Epithelial cell of prostate (primary cell): ENCODE measurements around the gene CCDC33.
"Not testable (repeated sequence)": the region's sequence is repeated elsewhere in the genome, so short reads cannot be mapped to it uniquely, and the experiment has no call there.

ENCODE experiments used
- DNase-seq: peaks from one replicate; pipeline ENCODE4 v3.0.0-alpha.2; 2011; ENCODE audit warnings: low read depth, low spot score
- H3K27ac ChIP-seq: fragments of 450-650 bp; 2 replicates; pipeline ENCODE4 v1.5.1; 2017; ENCODE audit warnings: mild to moderate bottlenecking

CCDC33 gene

GRCh38 chr15:74350295-74351275, 114.5 kb downstream of the CCDC33 start:
- H3K27ac ChIP-seq, result no peak overlapping the region
- DNase-seq, result no peak

DNA sequence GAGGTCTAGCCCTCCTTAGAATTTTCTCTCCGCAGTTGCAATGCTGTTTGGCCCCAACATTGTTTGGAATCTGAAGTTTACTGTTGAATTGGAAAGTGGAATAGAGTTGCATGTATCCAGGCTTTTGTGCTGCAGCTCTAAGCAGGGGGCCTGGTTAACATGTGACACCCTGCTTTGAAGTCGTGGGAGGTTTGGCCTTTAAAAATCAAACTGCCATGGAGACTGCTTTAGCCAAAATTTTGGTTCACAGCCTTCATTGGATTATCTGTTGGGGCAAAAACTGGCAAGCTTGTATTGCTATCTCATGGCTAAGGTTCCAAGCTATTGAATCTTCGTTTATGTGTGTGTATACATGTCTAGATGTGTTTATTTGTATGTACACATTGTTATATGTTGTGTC, 115.5 kb downstream of the CCDC33 start:
- no peak for DNase-seq
- H3K27ac ChIP-seq, result no peak overlapping the region

DNA sequence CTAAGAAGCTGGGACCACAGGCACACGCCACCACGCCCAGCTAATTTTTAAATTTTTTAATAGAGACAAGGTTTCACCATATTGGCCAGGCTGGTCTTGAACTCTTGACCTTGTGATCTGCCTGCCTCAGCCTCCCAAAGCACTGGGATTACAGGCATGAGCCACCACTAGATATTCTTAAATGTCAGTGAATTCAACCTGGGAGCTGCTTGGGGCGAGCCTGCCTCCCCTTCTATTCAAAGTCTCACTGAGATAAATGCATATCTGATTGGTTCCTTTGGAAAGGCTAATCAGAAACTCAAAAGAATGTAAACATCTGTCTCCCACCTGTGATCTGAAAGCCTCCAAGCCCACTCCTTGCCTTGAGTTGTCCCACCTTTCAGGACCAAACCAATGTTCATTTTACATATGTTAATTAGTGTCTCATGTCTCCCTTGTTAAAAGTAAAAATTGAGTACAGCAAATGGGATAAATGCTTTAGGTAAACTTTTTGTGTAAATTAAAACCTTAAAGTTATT, 116.3 kb downstream of the CCDC33 start:
- no peak overlapping the region for H3K27ac ChIP-seq
- DNase-seq, result no peak

DNA sequence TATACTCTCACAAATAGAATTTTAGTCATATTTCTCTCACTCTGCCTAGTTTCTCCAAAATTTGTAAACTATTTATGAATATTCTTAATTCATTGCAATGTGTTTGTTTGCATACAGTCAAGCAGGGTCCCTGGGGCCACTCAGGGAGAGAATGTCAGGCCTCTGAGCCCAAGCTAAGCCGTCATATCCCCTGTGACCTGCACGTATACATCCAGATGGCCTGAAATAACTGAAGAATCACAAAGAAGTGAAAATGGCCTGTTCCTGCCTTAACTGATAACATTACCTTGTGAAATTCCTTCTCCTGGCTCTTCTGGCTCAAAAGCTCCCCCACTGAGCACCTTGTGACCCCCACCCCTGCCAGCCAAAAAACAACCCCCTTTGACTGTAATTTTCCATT, 117.9 kb downstream of the CCDC33 start:
- DNase-seq, H3K27ac ChIP-seq: not testable (repeated sequence)

DNA sequence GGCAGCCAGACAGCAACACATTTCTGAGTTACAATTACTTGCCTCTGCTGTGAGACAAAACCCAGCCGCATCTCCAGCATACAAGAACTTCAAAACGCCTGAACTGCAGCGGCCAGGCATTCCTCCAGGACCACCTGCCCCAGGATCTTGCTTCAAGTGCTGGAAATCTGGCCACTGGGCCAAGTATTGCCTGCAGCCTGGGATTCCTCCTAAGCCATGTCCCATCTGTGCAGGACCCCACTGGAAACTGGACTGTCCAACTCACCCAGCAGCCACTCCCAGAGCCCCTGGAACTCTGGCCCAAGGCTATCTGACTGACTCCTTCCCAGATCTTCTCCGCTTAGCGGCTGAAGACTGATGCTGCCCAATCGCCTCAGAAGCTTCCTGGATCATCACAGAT, 119.9 kb downstream of the CCDC33 start:
- not testable (repeated sequence) for H3K27ac ChIP-seq, DNase-seq

GRCh38 chr15:74357514-74357913, 121.4 kb downstream of the CCDC33 start:
- H3K27ac ChIP-seq, DNase-seq: not testable (repeated sequence)

- not testable (repeated sequence) for H3K27ac ChIP-seq, DNase-seq
Observed at GRCh38 chr15:74359376-74359775, 123.2 kb downstream of the CCDC33 start.

GRCh38 chr15:74360855-74361254, 124.7 kb downstream of the CCDC33 start:
- not testable (repeated sequence) for DNase-seq, H3K27ac ChIP-seq

- DNase-seq, result no peak
- no peak overlapping the region for H3K27ac ChIP-seq
Observed at GRCh38 chr15:74362482-74362881, 126.4 kb downstream of the CCDC33 start.

DNA sequence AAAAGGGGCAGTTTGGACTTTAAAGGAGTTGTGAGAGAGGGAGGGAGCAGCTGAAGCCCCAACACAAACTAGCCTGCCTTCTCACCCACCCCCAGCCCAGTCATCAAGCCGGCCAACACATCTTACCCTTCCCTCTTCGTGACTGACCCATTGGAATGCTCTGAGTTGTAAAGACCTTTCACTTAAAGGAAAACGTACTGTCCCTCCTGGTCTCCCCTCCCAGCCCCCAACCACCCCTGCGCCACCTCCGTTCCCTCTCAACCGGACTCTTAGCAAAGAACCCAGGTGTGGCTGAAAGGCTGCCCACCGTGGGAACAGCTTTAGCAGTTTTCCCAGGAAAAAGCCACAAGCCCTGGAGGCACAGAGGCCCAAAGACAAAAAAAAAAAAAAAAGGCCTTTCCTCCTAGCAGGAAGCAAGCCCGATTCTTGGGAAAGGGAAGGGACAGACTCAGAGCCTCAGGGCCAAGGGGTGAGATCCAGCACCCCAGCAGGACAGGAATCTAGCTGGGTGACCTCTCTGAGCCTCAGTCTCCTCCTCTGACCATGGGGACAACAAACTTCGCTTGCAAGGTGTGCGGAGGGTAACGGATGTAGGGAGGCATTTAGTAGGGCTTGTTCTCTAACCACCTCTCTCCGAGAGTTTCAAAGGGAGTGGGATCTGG, 128.9 kb downstream of the CCDC33 start:
- DNase-seq, result no peak

DNA sequence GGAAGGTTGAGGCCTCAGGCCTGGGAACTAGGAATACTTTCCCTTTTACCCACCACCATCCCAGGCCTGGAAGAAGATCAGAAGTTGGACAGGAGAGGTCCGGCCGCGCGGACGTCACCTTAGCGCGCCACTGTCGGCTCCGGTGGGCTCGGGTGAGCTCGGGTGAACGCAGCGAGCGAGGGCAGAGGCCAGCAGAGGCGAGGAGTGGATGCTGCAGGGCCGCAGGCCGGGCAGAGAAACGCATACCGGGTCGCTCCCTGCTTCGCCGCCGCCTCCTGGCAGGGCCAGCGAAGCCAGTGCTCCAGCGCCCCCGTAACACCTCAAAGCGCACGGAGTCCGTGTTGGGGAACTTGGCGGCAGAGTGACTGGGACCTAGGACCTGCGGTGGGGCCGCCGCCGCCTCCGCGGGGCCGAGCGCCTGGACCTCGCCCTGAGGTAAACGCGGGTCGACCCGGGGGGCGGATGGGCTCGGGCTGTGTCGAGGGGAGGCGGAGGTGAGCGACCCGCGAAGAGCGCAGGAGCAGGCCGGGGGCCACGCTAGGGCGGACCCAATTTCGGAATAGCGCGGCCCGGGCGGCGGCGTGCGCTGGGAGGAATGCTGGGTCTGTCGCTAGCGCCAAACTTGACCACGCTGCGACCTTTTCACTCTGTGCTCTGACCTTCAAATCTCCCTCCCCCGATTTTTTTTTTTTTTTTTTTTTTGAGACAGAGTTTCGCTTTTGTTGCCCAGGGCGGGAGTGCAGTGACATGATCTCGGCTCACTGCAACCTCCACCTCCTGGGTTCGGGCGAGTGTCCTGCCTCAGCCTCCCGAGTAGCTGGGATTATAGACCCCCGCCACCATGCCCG, 129.7 kb downstream of the CCDC33 start:
- DNase-seq, result no peak
- H3K27ac ChIP-seq, result no peak overlapping the region

More for the DNA sequence above, 128.9 kb downstream of the CCDC33 start:
- H3K27ac ChIP-seq, result no peak overlapping the region

- DNase-seq, result no peak
- no peak within 1 kb of the TSS for H3K27ac ChIP-seq
Observed at GRCh38 chr15:74367296-74367854, 131.2 kb downstream of the CCDC33 start, which contains the start of gene CYP11A1. TSS of gene CYP11A1 (minus strand) at chr15:74367646. CDS start at chr15:74367585, 61 bp downstream.

GRCh38 chr15:74368121-74368520, 132.0 kb downstream of the CCDC33 start:
- no peak overlapping the region for H3K27ac ChIP-seq
- no peak for DNase-seq

GRCh38 chr15:74369084-74369745, 133.1 kb downstream of the CCDC33 start:
- no peak overlapping the region for H3K27ac ChIP-seq

DNA sequence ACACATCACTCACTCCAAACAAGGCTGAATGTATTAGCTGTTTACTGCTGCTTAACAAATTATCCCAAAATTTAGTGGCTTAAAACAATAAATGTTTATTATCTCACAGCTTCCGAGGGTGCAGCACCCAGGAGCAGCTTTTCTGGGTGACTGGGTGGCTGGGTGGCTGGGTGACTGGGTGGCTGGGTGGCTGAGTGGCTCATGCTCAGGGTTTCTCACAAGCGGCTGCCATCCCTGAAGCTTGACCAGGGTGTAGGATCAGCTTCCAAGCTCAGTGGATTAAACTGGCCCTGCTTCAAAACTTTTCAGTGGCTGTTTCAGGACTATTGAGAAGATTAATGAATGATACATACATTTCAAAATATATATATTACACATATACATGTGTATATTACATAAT, 133.6 kb downstream of the CCDC33 start:
- DNase-seq, result no peak
- H3K27ac ChIP-seq, result no peak overlapping the region

More at GRCh38 chr15:74369084-74369745, 133.1 kb downstream of the CCDC33 start:
- no peak for DNase-seq

- no peak overlapping the region for H3K27ac ChIP-seq
- DNase-seq, result no peak
Observed at GRCh38 chr15:74370471-74370870, 134.3 kb downstream of the CCDC33 start.

DNA sequence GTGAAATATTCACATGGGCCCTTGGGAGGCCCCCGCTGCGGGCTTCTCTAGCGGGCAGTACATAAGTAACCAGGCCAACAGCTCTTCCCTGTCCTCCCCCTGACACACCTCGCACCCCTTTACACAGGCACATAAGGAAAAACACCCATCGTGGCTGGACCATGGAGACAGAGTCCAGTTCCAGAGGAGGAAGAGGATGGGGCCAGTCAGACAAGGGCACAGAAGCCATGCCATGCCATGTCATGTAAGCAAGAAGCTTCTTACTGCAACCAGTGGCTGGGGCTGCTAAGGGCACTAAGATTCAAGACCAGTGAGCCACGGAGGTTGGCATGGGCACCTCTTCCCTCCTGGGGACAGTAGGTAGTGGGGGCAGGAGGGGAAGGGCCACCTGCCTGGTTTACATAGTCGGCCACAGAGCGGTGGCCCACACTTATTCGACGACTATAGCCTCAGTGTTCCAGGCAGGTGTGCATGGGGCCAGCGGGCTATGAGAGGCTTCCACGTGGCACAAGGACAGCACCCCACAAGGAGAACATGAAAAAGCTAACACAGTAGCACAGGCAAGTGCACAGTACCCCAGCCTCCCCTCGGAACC, 137.0 kb downstream of the CCDC33 start:
- no peak overlapping the region for H3K27ac ChIP-seq
- DNase-seq, result no peak

DNA sequence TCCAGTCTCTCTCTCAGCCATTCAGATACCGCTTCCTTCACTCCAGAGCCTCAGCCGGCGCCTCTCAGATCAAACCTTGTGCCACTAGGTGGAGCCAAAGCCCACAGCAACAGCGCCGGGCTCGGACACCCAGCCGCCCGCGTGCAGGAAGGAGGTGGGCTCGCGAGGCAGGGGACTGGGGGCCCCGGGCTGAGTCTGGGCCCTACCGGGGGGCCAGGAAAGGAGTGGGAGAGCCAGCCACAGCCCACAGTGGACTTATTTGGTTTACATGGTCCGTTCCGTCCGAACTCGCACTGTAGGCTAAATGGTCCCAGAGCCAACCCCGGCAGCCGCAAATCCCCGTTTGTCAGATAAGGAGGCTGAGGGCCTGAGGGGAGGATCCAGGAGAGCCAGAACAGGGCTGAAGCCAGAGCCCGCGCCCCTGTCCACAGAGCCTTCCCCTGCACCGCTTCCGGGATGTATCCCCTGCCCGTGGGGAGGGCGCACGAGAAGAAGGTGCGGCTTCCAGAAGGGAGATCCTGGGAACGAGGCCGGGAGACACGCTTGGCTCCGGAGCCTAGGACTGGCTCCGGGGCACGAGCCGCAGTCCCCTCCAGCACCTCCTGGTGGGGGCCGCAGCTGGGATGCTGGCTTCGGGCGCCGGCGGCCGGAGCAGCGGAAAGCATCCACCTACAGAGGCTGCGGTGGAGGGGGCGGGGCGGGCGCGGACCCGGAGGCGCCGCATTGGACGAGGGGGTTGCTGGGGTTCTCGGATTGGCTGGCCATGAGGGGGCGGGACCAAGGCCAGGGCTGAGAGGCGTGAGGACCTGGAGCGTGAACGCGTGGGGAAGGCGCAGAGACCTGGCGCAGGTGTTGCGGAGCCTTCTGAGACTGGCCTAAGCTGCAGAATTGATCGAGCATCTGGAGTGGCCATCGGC, 137.9 kb downstream of the CCDC33 start:
- DNase-seq, result peak; percentile 68
- H3K27ac ChIP-seq, result no peak overlapping the region
